ENCODE results near the gene SPX.

DNA sequence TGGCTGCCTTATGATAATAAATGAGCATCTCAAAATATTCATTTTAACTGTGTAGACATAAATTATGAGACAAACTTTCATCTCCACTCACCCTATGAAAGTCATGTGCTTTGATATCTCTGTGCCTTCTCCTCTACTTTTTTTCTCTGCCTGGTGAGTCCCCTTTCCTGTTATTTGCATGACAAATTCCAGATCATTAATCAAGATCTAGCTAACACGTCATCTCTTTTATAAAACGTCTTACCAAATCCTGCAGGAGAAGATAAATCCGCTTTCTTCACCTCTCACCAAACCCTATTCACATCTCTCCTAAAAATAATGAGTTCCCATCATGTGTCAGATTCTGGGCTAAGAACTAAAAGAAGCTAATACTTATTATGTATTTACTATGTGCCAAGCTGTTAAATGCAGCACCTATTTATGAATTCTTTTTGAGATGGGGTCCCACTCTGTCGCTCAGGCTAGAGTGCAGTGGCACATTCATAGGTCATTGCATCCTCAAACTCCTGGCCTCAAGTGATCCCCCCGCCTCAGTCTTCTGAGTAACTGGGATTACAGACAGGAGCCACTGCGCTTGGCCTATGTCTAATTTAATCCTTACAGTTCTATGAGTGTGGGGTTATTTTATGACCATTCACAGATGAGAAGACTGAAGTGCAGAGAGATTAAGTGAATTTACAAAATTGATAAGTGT, 26.7 kb downstream of the SPX start:
- TF ChIP-seq, protein P1, sequence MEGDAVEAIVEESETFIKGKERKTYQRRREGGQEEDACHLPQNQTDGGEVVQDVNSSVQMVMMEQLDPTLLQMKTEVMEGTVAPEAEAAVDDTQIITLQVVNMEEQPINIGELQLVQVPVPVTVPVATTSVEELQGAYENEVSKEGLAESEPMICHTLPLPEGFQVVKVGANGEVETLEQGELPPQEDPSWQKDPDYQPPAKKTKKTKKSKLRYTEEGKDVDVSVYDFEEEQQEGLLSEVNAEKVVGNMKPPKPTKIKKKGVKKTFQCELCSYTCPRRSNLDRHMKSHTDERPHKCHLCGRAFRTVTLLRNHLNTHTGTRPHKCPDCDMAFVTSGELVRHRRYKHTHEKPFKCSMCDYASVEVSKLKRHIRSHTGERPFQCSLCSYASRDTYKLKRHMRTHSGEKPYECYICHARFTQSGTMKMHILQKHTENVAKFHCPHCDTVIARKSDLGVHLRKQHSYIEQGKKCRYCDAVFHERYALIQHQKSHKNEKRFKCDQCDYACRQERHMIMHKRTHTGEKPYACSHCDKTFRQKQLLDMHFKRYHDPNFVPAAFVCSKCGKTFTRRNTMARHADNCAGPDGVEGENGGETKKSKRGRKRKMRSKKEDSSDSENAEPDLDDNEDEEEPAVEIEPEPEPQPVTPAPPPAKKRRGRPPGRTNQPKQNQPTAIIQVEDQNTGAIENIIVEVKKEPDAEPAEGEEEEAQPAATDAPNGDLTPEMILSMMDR (IDR thresholded peaks at IDR 0.05) = no peak
- TF ChIP-seq EP300 (IDR thresholded peaks at IDR 0.05) = no peak

Measured in ovary (tissue), 3 donors.